ENCODE data around the gene TNNI2.

- no peak for TF ChIP-seq CTCF (IDR thresholded peaks at IDR 0.05; ENCODE audit: low read depth, low read length)
- no peak for TF ChIP-seq POLR2A (IDR thresholded peaks at IDR 0.05; ENCODE audit: extremely low read depth, insufficient read length)
These were observed 26.0 kb upstream of the TNNI2 start for GRCh38 chr11:1812801-1813200.

Measured in NB4 (cell line).